ENCODE measurements around the gene PRKCA. TPM values are rescaled to one million over a fixed set of nuclear protein-coding genes. Genes with fewer than 3 reads are reported as not detected.

Gene PRKCA
- total RNA-seq, 1 experiment from 2014 or later = 22.6 TPM

- Histone ChIP-seq H3K4me2 (ENCODE audit: low read length) (no peak overlapping the region), H3K4me3 (ENCODE audit: low read length) (no peak overlapping the region), H3K27me3 (ENCODE audit: low read length) (no peaks in the 10 kb centered on the region), H3F3A (ENCODE audit: low read length, unreplicated experiment) (no peaks in the 10 kb centered on the region), H3K27ac (ENCODE audit: low read length) (no peak overlapping the region), H2AFZ (ENCODE audit: low read length) (no peak overlapping the region), H3K36me3 (ENCODE audit: low read depth, low read length) (no peaks in the 10 kb centered on the region), H3K9me2 (replicated peaks; ENCODE audit: low read length) (no peaks in the 10 kb centered on the region), H3K9me3 (ENCODE audit: low read length) (no peaks in the 10 kb centered on the region), H4K20me1 (ENCODE audit: low read length) (no peaks in the 10 kb centered on the region), H3K4me1 (ENCODE audit: insufficient read depth, low read length) (no peaks in the 10 kb centered on the region), H3K79me2 (ENCODE audit: low read length) (0 out of 2 replicates have a peak, but pooled peaks cover 7% of the 10 kb centered on the region), H3K9ac (ENCODE audit: low read length) (no peak overlapping the region)
- no peak for TF ChIP-seq EZH2phosphoT487 (IDR thresholded peaks at IDR 0.05; ENCODE audit: borderline replicate concordance, low read length)
- no peak for TF ChIP-seq EZH2 (IDR thresholded peaks at IDR 0.05; ENCODE audit: low read length, unreplicated experiment)
- no peak for TF ChIP-seq CTCF (conservative IDR thresholded peaks at IDR 0.05; ENCODE audit: low read depth, low read length)
- no TSS peak for BruUV-seq (replicated peaks)
- ChIA-PET POLR2A (ENCODE audit: unreplicated experiment) (no interaction called here), CTCF (no interaction called here)
- ATAC-seq (no peak), DNase-seq (no peak)
- intact Hi-C loops (cut with micrococcal nuclease) = no loop called here
Measured at GRCh38 chr17:66485309-66485947, 183.0 kb downstream of the PRKCA start.

- no TSS peak for BruUV-seq (replicated peaks)
- no peak overlapping the region for H3K4me3 ChIP-seq (ENCODE audit: low read length)
- no peak overlapping the region for H3K4me2 ChIP-seq (ENCODE audit: low read length)
- DNase-seq (no peak), ATAC-seq (no peak)
- ChIA-PET CTCF (no interaction called here), POLR2A (ENCODE audit: unreplicated experiment) (no interaction called here)
- H3K9me2 ChIP-seq (replicated peaks; ENCODE audit: low read length) = no peaks in the 10 kb centered on the region
- no peak for TF ChIP-seq EZH2phosphoT487 (IDR thresholded peaks at IDR 0.05; ENCODE audit: borderline replicate concordance, low read length)
- TF ChIP-seq CTCF (conservative IDR thresholded peaks at IDR 0.05; ENCODE audit: low read depth, low read length) = no peak
- no peak for TF ChIP-seq EZH2 (IDR thresholded peaks at IDR 0.05; ENCODE audit: low read length, unreplicated experiment)
- intact Hi-C loops (cut with micrococcal nuclease) = no loop called here
- 0 out of 2 replicates have a peak, but pooled peaks cover 7% of the 10 kb centered on the region for H3K79me2 ChIP-seq (ENCODE audit: low read length)
- H3K36me3 ChIP-seq (ENCODE audit: low read depth, low read length) = no peaks in the 10 kb centered on the region
- no peaks in the 10 kb centered on the region for H3K27me3 ChIP-seq (ENCODE audit: low read length)
- H3K27ac ChIP-seq (ENCODE audit: low read length) = no peak overlapping the region
- H3K4me1 ChIP-seq (ENCODE audit: insufficient read depth, low read length) = no peaks in the 10 kb centered on the region
- H3F3A ChIP-seq (ENCODE audit: low read length, unreplicated experiment) = no peaks in the 10 kb centered on the region
- no peak overlapping the region for H2AFZ ChIP-seq (ENCODE audit: low read length)
- H4K20me1 ChIP-seq (ENCODE audit: low read length) = no peaks in the 10 kb centered on the region
- no peaks in the 10 kb centered on the region for H3K9me3 ChIP-seq (ENCODE audit: low read length)
- H3K9ac ChIP-seq (ENCODE audit: low read length) = no peak overlapping the region
Measured at GRCh38 chr17:66487121-66487520, 184.7 kb downstream of the PRKCA start.

- no peaks in the 10 kb centered on the region for H3K36me3 ChIP-seq (ENCODE audit: low read depth, low read length)
- no peak overlapping the region for H3K4me2 ChIP-seq (ENCODE audit: low read length)
- POLR2A ChIA-PET (ENCODE audit: unreplicated experiment) = no interaction called here
- no peaks in the 10 kb centered on the region for H4K20me1 ChIP-seq (ENCODE audit: low read length)
- no peak overlapping the region for H3K9ac ChIP-seq (ENCODE audit: low read length)
- DNase-seq (no peak), ATAC-seq (no peak)
- no TSS peak for BruUV-seq (replicated peaks)
- no peaks in the 10 kb centered on the region for H3K9me3 ChIP-seq (ENCODE audit: low read length)
- peaks cover 8% of the 10 kb centered on the region for H3K4me1 ChIP-seq (ENCODE audit: insufficient read depth, low read length)
- no peaks in the 10 kb centered on the region for H3K27me3 ChIP-seq (ENCODE audit: low read length)
- CTCF ChIA-PET = no interaction called here
- TF ChIP-seq EZH2phosphoT487 (IDR thresholded peaks at IDR 0.05; ENCODE audit: borderline replicate concordance, low read length) = no peak
- no peak for TF ChIP-seq CTCF (conservative IDR thresholded peaks at IDR 0.05; ENCODE audit: low read depth, low read length)
- TF ChIP-seq EZH2 (IDR thresholded peaks at IDR 0.05; ENCODE audit: low read length, unreplicated experiment) = no peak
- 0 out of 2 replicates have a peak, but pooled peaks cover 7% of the 10 kb centered on the region for H3K79me2 ChIP-seq (ENCODE audit: low read length)
- no peak overlapping the region for H3K27ac ChIP-seq (ENCODE audit: low read length)
- no peaks in the 10 kb centered on the region for H3K9me2 ChIP-seq (replicated peaks; ENCODE audit: low read length)
- H2AFZ ChIP-seq (ENCODE audit: low read length) = no peak overlapping the region
- H3F3A ChIP-seq (ENCODE audit: low read length, unreplicated experiment) = no peaks in the 10 kb centered on the region
- H3K4me3 ChIP-seq (ENCODE audit: low read length) = no peak overlapping the region
- intact Hi-C loops (cut with micrococcal nuclease) = no loop called here
Measured at GRCh38 chr17:66487981-66488468, 185.6 kb downstream of the PRKCA start.
